Breast epithelium (tissue), 3 donors: ENCODE measurements around the gene CASKIN2.

ENCODE experiments used
- CTCF ChIP-seq, 3 donors: fragments of 450-650 bp; IDR thresholded peaks; one replicate each; pipeline ENCODE4 v1.5.1; 2016 to 2017; ENCODE audit warnings: antibody characterized with exemption in 3 of 3, mild to moderate bottlenecking in 3 of 3, moderate library complexity in 3 of 3
- POLR2A ChIP-seq: fragments of 450-650 bp; IDR thresholded peaks from one replicate; pipeline ENCODE4 v1.6.1; 2016; ENCODE audit warnings: antibody characterized with exemption, mild to moderate bottlenecking, moderate library complexity

DNA sequence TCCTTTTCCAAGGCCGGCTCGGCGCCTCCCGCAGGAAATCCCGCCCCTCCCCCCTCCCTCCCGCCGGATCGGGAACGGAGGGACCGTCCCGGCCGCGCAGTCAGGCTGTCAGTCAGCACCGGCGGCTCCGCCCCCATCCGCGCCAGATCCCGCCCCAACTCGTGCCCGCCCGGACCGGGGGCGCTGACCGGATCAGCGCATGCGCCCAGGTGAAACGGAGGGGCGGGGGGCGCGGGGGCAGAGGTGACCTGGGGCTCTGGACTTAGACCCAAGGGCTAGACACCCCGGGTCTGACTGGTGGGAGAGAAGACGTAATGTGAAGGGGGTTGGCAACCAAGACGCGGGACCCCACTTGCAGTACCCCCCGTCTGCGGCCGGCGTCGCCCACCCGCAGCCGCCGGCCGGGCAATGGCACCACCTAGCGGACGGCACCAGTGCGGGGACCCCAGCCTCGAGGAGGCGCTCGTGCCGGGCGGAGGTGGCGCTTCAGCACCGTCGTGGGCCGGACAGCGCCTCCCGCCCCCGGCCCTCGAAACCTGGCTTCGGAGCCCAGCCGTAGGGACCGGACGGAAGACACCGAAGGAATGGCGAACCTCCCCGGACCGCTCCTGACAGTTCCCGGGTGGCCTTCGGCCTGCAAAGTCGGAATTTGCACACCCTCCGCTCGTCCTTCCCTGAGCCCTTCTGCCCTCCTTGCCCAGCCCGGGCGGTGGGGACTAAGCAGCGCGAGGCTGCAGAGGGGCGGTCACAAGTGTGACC is at the start of gene CASKIN2:
- TF ChIP-seq CTCF (IDR thresholded peaks at IDR 0.05) = peak; percentile 93 to 99 (median 98)
- no peak for TF ChIP-seq POLR2A
